Measurements from ENCODE around the gene NUP98. TPM values are rescaled to one million over a fixed set of nuclear protein-coding genes. Genes with fewer than 3 reads are reported as not detected.

The NUP98 gene
- total and polyA plus RNA-seq, 4 donors, result 16.3 to 78.6 (median 45.3) TPM

DNA sequence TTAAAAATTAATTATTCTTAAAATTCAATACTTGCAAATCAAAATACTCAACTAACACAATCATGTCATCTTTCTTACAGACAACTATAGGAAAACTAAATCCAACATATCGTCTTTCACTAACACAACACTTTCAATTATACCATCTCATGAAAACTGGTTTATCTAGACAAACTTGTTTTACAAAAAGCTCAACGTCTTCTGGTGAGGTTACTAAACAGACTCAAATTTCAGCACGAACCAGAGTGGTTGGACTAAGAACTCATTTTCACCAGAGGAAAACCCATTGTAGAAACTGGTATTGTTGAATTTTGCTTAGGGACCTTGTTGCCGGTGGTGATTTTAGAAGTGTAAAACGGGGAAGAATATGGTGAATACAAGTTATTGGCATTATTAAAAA is 52.2 kb downstream of the NUP98 start:
- no peaks in the 10 kb centered on the region for H3K27me3 ChIP-seq (ENCODE audit: control insufficient read depth in 1 of 2, insufficient read depth in 2 of 2, low read length in 1 of 2)
- H3K4me3 ChIP-seq (ENCODE audit: low read length in 2 of 2), result no peak overlapping the region
- H3K9me3 ChIP-seq (ENCODE audit: control insufficient read depth, low read length), result no peaks in the 10 kb centered on the region
- 85 to 93% methylated on average over 5 of the region's 5 CpGs for WGBS, 2 donors
- H3K4me1 ChIP-seq (ENCODE audit: control insufficient read depth in 1 of 2, insufficient read depth in 2 of 2, low read length in 2 of 2), result no peaks in the 10 kb centered on the region
- DNase-seq (no peak), ATAC-seq (ENCODE audit: low FRiP score) (no peak)
- intact Hi-C loops (cut with DNase I), result no loop called here
- H3K27ac ChIP-seq (ENCODE audit: low read depth in 1 of 2, low read length in 2 of 2), result no peak overlapping the region
- H3K36me3 ChIP-seq (ENCODE audit: control insufficient read depth in 1 of 2, insufficient read depth in 2 of 2, low read length in 1 of 2), result peaks cover 3 to 5% of the 10 kb centered on the region in 2 donors

DNA sequence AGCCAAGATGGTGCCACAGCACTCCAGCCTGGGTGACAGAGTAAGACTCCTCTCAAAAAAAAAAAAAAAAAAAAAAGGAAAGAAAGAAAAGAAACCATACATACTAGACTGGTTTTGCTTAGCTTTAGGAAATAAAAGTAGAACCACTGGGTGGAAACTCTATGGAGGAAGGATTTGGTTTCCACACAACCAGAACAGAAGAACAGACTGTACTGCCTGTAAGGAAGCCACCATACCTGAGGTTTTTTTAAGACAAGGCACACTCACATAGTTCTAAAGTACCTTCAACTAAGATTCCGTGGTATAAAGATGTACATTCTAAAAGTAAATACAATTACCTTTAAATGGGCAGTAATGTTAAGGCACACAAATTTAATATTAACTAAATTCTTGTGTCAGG is 58.6 kb downstream of the NUP98 start:
- Histone ChIP-seq H3K4me3 (ENCODE audit: low read length in 2 of 2) (no peak overlapping the region), H3K9me3 (ENCODE audit: control insufficient read depth, low read length) (no peaks in the 10 kb centered on the region), H3K4me1 (ENCODE audit: control insufficient read depth in 1 of 2, insufficient read depth in 2 of 2, low read length in 2 of 2) (no peaks in the 10 kb centered on the region), H3K27ac (ENCODE audit: low read depth in 1 of 2, low read length in 2 of 2) (no peak overlapping the region), H3K27me3 (ENCODE audit: control insufficient read depth in 1 of 2, insufficient read depth in 2 of 2, low read length in 1 of 2) (no peaks in the 10 kb centered on the region), H3K36me3 (ENCODE audit: control insufficient read depth in 1 of 2, insufficient read depth in 2 of 2, low read length in 1 of 2) (peaks cover 0 to 6% of the 10 kb centered on the region in 2 donors)
- ATAC-seq (ENCODE audit: low FRiP score), result no peak
- DNase-seq, result no peak
- 95% methylated on average over 1 of the region's 1 CpG for WGBS, 2 donors
- intact Hi-C loops (cut with DNase I), result no loop called here

DNA sequence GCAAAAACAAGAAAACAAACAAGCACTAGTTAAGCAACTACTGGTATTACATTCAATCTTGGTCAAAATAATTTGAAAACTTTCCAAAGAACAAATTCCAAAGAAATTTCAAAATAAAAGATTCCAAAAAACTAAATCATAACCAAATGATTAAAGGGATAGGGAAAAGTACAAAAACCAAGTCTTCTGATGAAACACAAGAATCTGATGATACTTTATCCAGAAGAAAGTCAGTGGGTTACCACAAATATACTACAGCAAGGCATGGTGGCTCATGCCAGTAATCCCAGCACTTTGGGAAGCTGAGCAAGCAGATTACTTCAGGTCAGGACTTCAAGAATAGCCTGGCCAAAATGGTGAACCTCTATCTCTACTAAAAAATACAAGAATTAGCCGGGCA is 59.1 kb downstream of the NUP98 start:
- ATAC-seq (ENCODE audit: low FRiP score), result no peak
- no peaks in the 10 kb centered on the region for H3K27me3 ChIP-seq (ENCODE audit: control insufficient read depth in 1 of 2, insufficient read depth in 2 of 2, low read length in 1 of 2)
- H3K4me1 ChIP-seq (ENCODE audit: control insufficient read depth in 1 of 2, insufficient read depth in 2 of 2, low read length in 2 of 2), result no peaks in the 10 kb centered on the region
- no peaks in the 10 kb centered on the region for H3K9me3 ChIP-seq (ENCODE audit: control insufficient read depth, low read length)
- H3K36me3 ChIP-seq (ENCODE audit: control insufficient read depth in 1 of 2, insufficient read depth in 2 of 2, low read length in 1 of 2), result peaks cover 0 to 6% of the 10 kb centered on the region in 2 donors
- intact Hi-C loops (cut with DNase I), result no loop called here
- 91 to 100% methylated on average over 1 of the region's 1 CpG for WGBS, 2 donors
- H3K27ac ChIP-seq (ENCODE audit: low read depth in 1 of 2, low read length in 2 of 2), result no peak overlapping the region
- no peak overlapping the region for H3K4me3 ChIP-seq (ENCODE audit: low read length in 2 of 2)
- DNase-seq, result no peak

DNA sequence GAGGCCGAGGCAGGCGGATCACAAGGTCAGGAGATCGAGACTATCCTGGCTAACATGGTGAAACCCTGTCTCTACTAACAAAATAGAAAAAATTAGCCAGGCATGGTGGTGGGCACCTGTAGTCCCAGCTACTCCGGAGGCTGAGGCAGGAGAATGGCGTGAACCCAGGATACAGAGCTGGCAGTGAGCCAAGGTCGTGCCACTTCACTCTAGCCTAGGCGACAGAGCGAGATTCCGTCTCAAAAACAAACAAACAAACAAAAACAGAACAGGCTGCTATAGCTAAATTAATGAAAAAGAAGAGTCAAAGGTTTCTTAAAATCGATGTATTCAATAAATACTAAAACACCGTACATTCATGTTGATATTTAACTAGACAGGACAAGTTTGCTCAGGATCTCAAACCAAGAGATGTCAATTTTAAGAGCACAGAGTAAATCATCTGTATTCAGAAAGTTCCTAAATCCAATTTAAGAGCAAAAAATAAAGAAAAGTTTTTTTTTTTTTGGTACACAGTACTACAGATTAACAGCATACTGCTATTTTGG is 59.9 kb downstream of the NUP98 start:
- Histone ChIP-seq H3K36me3 (ENCODE audit: control insufficient read depth in 1 of 2, insufficient read depth in 2 of 2, low read length in 1 of 2) (peaks cover 0 to 6% of the 10 kb centered on the region in 2 donors), H3K4me1 (ENCODE audit: control insufficient read depth in 1 of 2, insufficient read depth in 2 of 2, low read length in 2 of 2) (no peaks in the 10 kb centered on the region), H3K27me3 (ENCODE audit: control insufficient read depth in 1 of 2, insufficient read depth in 2 of 2, low read length in 1 of 2) (no peaks in the 10 kb centered on the region), H3K4me3 (ENCODE audit: low read length in 2 of 2) (no peak overlapping the region), H3K27ac (ENCODE audit: low read depth in 1 of 2, low read length in 2 of 2) (no peak overlapping the region), H3K9me3 (ENCODE audit: control insufficient read depth, low read length) (no peaks in the 10 kb centered on the region)
- no peak for ATAC-seq (ENCODE audit: low FRiP score)
- intact Hi-C loops (cut with DNase I), result no loop called here
- DNase-seq, result no peak
- WGBS, 2 donors, result 90 to 93% methylated on average over 10 to 11 of the region's 11 CpGs

DNA sequence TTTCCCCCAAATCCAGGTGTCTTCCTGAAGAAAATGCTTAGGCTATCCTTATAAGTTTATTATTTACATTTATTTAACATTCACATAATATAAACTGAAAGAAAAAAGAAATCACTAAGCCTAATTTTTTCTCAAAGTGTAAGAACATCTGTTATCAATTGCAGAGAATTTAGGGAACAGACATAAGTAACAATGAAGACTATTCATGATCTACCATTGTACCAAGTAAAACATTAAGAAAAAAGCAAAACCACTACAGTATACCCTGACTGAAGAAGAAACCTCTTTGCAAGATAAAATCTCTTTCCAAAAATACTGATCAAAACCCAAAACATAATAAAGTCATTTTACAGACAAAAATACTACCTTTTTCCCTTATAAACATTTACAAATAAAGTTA is 60.5 kb downstream of the NUP98 start:
- intact Hi-C loops (cut with DNase I), result no loop called here
- DNase-seq (no peak), ATAC-seq (ENCODE audit: low FRiP score) (no peak)
- H3K4me3 ChIP-seq (ENCODE audit: low read length in 2 of 2), result no peak overlapping the region
- H3K4me1 ChIP-seq (ENCODE audit: control insufficient read depth in 1 of 2, insufficient read depth in 2 of 2, low read length in 2 of 2), result no peaks in the 10 kb centered on the region
- no peak overlapping the region for H3K27ac ChIP-seq (ENCODE audit: low read depth in 1 of 2, low read length in 2 of 2)
- H3K36me3 ChIP-seq (ENCODE audit: control insufficient read depth in 1 of 2, insufficient read depth in 2 of 2, low read length in 1 of 2), result peaks cover 0 to 3% of the 10 kb centered on the region in 2 donors
- no peaks in the 10 kb centered on the region for H3K27me3 ChIP-seq (ENCODE audit: control insufficient read depth in 1 of 2, insufficient read depth in 2 of 2, low read length in 1 of 2)
- no peaks in the 10 kb centered on the region for H3K9me3 ChIP-seq (ENCODE audit: control insufficient read depth, low read length)

DNA sequence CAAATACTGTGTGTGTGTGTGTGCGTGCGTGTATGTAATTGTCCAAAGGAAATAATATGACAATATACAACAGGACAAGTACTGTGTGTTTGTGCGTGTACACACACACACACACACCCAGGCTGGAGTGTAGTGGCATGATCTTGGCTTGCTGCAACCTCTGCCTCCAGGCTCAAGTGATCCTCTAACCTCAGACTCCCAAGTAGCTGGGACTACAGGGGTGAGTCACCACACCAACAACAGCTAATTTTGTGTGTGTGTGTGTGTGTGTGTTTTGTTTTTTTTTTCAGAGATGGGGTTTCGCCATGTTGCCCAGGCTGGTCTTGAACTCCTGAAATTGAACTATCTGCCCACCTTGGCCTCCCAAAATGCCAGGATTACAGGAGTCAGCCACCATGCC is 61.5 kb downstream of the NUP98 start:
- no peak for DNase-seq
- peaks cover 0 to 3% of the 10 kb centered on the region in 2 donors for H3K36me3 ChIP-seq (ENCODE audit: control insufficient read depth in 1 of 2, insufficient read depth in 2 of 2, low read length in 1 of 2)

DNA sequence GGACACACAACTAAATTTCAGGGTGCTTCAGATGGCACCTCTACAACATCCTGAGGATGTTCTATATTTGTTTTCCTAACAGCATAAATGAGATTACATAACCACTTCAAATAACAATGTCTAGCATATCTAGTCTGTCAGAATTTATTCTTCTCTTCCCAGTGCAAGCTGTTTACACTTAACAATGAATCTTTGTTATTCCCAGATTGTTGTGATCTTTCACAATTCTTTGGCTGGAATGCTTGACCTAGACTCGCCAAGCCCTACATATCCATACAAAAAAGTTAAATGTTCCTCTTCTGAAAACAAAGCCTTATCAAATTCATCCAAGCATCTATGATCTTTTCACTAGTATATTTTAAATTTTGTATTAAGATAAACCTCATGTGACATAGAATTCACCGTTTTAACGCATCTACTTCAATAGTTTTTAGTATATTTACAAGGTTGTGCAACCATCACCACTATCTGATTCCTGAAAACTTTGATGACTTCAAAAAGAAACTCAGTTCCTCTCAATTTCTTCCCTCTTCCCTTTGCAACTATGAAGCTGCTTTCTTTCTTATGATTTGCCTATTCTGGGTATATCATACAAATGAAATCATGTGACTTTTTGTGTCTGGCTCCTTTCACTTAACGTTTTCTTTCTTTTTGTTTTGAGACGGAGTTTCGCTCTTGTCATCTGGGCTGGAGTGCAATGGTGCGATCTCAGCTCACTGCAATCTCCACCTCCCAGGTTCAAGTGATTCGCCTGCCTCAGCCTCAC is 64.5 kb downstream of the NUP98 start:
- intact Hi-C loops (cut with DNase I), result no loop called here
- H3K4me1 ChIP-seq (ENCODE audit: control insufficient read depth in 1 of 2, insufficient read depth in 2 of 2, low read length in 2 of 2), result no peaks in the 10 kb centered on the region
- no peak for DNase-seq
- no peaks in the 10 kb centered on the region for H3K27me3 ChIP-seq (ENCODE audit: control insufficient read depth in 1 of 2, insufficient read depth in 2 of 2, low read length in 1 of 2)
- WGBS, 2 donors, result 84 to 86% methylated on average over 8 of the region's 8 CpGs
- H3K9me3 ChIP-seq (ENCODE audit: control insufficient read depth, low read length), result no peaks in the 10 kb centered on the region
- peaks cover 2 to 6% of the 10 kb centered on the region in 2 donors for H3K36me3 ChIP-seq (ENCODE audit: control insufficient read depth in 1 of 2, insufficient read depth in 2 of 2, low read length in 1 of 2)
- ATAC-seq (ENCODE audit: low FRiP score), result no peak
- no peak overlapping the region for H3K27ac ChIP-seq (ENCODE audit: low read depth in 1 of 2, low read length in 2 of 2)
- H3K4me3 ChIP-seq (ENCODE audit: low read length in 2 of 2), result no peak overlapping the region

More for the DNA sequence above, 61.5 kb downstream of the NUP98 start:
- intact Hi-C loops (cut with DNase I), result no loop called here
- Histone ChIP-seq H3K4me3 (ENCODE audit: low read length in 2 of 2) (no peak overlapping the region), H3K4me1 (ENCODE audit: control insufficient read depth in 1 of 2, insufficient read depth in 2 of 2, low read length in 2 of 2) (no peaks in the 10 kb centered on the region), H3K9me3 (ENCODE audit: control insufficient read depth, low read length) (no peaks in the 10 kb centered on the region), H3K27ac (ENCODE audit: low read depth in 1 of 2, low read length in 2 of 2) (no peak overlapping the region), H3K27me3 (ENCODE audit: control insufficient read depth in 1 of 2, insufficient read depth in 2 of 2, low read length in 1 of 2) (no peaks in the 10 kb centered on the region)
- 96 to 100% methylated on average over 4 of the region's 4 CpGs for WGBS, 2 donors
- no peak for ATAC-seq (ENCODE audit: low FRiP score)

DNA sequence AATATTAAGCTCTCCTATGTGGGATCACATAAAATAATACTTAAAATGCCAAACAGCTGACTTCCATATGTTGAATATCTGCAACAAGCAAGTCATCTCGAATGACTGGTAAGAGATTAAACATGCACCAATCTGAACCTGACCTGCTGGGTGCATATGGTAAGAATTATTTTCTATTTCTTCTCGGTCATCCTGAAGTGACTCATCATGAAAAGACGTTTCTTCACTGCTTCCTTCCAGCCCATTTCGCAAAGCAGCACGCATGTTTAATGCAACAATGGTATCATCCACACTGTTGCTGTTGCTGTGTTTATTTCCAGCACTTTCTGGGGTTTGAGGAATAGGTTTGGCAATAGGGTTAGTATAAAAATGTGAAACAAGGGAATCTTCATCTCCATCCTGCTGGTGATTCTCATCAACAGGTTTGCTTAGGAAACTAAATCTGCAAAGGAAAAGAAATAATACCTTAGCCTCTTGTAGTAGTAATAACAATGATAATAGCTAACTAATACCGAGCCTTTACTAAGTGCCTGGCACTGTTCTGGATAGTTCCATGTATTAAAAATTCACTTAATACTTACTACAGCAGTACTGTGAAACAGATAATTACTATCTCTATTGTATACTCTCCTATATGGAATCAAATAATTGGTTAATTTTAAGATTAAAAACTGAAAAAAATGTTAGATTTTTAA is 74.2 kb downstream of the NUP98 start:
- peaks cover 0 to 5% of the 10 kb centered on the region in 2 donors for H3K36me3 ChIP-seq (ENCODE audit: control insufficient read depth in 1 of 2, insufficient read depth in 2 of 2, low read length in 1 of 2)
- no peaks in the 10 kb centered on the region for H3K4me1 ChIP-seq (ENCODE audit: control insufficient read depth in 1 of 2, insufficient read depth in 2 of 2, low read length in 2 of 2)
- ATAC-seq (ENCODE audit: low FRiP score) (no peak), DNase-seq (no peak)
- WGBS, 2 donors, result 78 to 86% methylated on average over 6 of the region's 6 CpGs
- intact Hi-C loops (cut with DNase I), result no loop called here
- no peaks in the 10 kb centered on the region for H3K27me3 ChIP-seq (ENCODE audit: control insufficient read depth in 1 of 2, insufficient read depth in 2 of 2, low read length in 1 of 2)
- H3K27ac ChIP-seq (ENCODE audit: low read depth in 1 of 2, low read length in 2 of 2), result no peak overlapping the region
- H3K9me3 ChIP-seq (ENCODE audit: control insufficient read depth, low read length), result no peaks in the 10 kb centered on the region
- no peak overlapping the region for H3K4me3 ChIP-seq (ENCODE audit: low read length in 2 of 2)

DNA sequence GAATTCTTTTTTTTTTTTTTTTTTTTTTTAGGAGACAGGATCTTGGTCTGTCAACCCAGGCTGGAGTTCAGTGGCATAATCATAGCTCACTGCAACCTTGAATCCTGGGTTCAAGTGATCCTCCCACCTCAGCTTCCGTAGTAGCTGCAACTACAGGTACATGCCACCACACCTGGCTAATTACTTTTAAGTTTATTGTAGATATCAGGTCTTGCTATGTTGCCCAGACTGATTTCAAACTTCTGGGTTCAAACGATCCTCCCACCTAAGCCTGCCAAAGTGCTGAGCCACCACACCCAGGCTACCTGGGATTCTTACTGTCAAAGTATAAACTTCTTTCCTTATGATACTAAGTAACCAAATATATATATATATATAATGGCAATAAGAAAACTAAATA is 75.3 kb downstream of the NUP98 start:
- H3K27me3 ChIP-seq (ENCODE audit: control insufficient read depth in 1 of 2, insufficient read depth in 2 of 2, low read length in 1 of 2), result no peaks in the 10 kb centered on the region
- no peaks in the 10 kb centered on the region for H3K4me1 ChIP-seq (ENCODE audit: control insufficient read depth in 1 of 2, insufficient read depth in 2 of 2, low read length in 2 of 2)
- intact Hi-C loops (cut with DNase I), result no loop called here
- ATAC-seq (ENCODE audit: low FRiP score) (no peak), DNase-seq (no peak)
- peaks cover 0 to 4% of the 10 kb centered on the region in 2 donors for H3K36me3 ChIP-seq (ENCODE audit: control insufficient read depth in 1 of 2, insufficient read depth in 2 of 2, low read length in 1 of 2)
- no peaks in the 10 kb centered on the region for H3K9me3 ChIP-seq (ENCODE audit: control insufficient read depth, low read length)
- WGBS, 2 donors, result 93 to 94% methylated on average over 2 of the region's 2 CpGs
- H3K4me3 ChIP-seq (ENCODE audit: low read length in 2 of 2), result no peak overlapping the region
- no peak overlapping the region for H3K27ac ChIP-seq (ENCODE audit: low read depth in 1 of 2, low read length in 2 of 2)

Data from aorta (tissue), 5 donors.